Measurements from ENCODE around the gene CCNI2. TPM values are rescaled to one million over a fixed set of nuclear protein-coding genes. Genes with fewer than 3 reads are reported as not detected.

The CCNI2 gene
- total RNA-seq, 1 experiment from 2014 or later = 1.7 TPM

DNA sequence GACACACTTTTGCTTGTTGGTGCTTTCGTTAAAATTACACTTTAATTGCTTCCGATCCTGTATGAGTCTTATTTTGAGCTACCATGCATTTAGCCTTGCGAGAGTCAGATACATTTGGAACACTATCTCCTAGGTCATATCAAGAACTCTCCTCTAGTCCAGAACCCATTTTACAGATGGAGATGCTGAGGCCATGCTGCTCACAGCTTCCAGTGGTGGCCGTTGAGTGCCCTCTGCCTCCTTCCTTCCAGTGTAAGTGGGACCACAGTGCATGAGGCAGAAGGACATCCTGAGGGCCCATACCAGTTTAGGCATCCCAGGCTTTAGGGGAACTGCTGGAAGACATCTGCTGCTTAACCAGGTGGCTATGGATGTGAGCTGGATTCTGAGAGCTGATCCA is 6.9 kb downstream of the CCNI2 start:
- ChIA-PET POLR2A (interaction anchor here (0.6 to 0.7 kb wide), 2 partner anchors 12 to 100 kb away, joined by 3 read pairs; no protein-coding TSS in a partner anchor), CTCF (interaction anchor here (0.6 to 5.4 kb wide), 17 partner anchors 17 to 605 kb away, joined by 3 to 92 read pairs (median 6); partner anchors contain the start of genes KIF3A, SEPTIN8, SHROOM1 and SOWAHA)
- no peaks in the 10 kb centered on the region for H3K36me3 Mint-ChIP-seq
- no peak for TF ChIP-seq SOX15 (CRISPR knock-in tag; IDR thresholded peaks at IDR 0.05)
- no peak for TF ChIP-seq ZBTB21 (CRISPR knock-in tag; IDR thresholded peaks at IDR 0.05; ENCODE audit: borderline replicate concordance)
- no peak for TF ChIP-seq TEAD4 (CRISPR knock-in tag; IDR thresholded peaks at IDR 0.05)
- TF ChIP-seq, protein P1, sequence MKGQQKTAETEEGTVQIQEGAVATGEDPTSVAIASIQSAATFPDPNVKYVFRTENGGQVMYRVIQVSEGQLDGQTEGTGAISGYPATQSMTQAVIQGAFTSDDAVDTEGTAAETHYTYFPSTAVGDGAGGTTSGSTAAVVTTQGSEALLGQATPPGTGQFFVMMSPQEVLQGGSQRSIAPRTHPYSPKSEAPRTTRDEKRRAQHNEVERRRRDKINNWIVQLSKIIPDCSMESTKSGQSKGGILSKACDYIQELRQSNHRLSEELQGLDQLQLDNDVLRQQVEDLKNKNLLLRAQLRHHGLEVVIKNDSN (CRISPR knock-in tag; IDR thresholded peaks at IDR 0.05) = no peak
- TF ChIP-seq, protein P2, sequence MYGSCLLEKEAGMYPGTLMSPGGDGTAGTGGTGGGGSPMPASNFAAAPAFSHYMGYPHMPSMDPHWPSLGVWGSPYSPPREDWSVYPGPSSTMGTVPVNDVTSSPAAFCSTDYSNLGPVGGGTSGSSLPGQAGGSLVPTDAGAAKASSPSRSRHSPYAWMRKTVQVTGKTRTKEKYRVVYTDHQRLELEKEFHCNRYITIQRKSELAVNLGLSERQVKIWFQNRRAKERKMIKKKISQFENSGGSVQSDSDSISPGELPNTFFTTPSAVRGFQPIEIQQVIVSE (CRISPR knock-in tag; IDR thresholded peaks at IDR 0.05; ENCODE audit: borderline replicate concordance) = no peak
- TF ChIP-seq MYBL2 (CRISPR knock-in tag; IDR thresholded peaks at IDR 0.05) = no peak
- TF ChIP-seq, protein P3, sequence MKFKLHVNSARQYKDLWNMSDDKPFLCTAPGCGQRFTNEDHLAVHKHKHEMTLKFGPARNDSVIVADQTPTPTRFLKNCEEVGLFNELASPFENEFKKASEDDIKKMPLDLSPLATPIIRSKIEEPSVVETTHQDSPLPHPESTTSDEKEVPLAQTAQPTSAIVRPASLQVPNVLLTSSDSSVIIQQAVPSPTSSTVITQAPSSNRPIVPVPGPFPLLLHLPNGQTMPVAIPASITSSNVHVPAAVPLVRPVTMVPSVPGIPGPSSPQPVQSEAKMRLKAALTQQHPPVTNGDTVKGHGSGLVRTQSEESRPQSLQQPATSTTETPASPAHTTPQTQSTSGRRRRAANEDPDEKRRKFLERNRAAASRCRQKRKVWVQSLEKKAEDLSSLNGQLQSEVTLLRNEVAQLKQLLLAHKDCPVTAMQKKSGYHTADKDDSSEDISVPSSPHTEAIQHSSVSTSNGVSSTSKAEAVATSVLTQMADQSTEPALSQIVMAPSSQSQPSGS (CRISPR knock-in tag; IDR thresholded peaks at IDR 0.05; ENCODE audit: borderline replicate concordance, low read depth) = no peak
- no peak for TF ChIP-seq GRHL2 (CRISPR knock-in tag; IDR thresholded peaks at IDR 0.05; ENCODE audit: insufficient replicate concordance, severe bottlenecking)
- no peak for TF ChIP-seq KAT7 (CRISPR knock-in tag; IDR thresholded peaks at IDR 0.05; ENCODE audit: borderline replicate concordance)
- no peak for TF ChIP-seq CBFB (CRISPR knock-in tag; IDR thresholded peaks at IDR 0.05; ENCODE audit: low read depth)
- TF ChIP-seq NFYB (CRISPR knock-in tag; conservative IDR thresholded peaks at IDR 0.05; ENCODE audit: low read depth) = no peak
- ATAC-seq (no peak), DNase-seq (ENCODE audit: low spot score) (no peak)
- no peaks in the 10 kb centered on the region for H3K9me3 Mint-ChIP-seq
- H3K4me1 Mint-ChIP-seq = peaks cover 16% of the 10 kb centered on the region
- H3K27ac Mint-ChIP-seq = no peak overlapping the region
- no peak overlapping the region for H3K4me3 Mint-ChIP-seq
- H3K27me3 Mint-ChIP-seq (ENCODE audit: low read depth) = peaks cover 17% of the 10 kb centered on the region

DNA sequence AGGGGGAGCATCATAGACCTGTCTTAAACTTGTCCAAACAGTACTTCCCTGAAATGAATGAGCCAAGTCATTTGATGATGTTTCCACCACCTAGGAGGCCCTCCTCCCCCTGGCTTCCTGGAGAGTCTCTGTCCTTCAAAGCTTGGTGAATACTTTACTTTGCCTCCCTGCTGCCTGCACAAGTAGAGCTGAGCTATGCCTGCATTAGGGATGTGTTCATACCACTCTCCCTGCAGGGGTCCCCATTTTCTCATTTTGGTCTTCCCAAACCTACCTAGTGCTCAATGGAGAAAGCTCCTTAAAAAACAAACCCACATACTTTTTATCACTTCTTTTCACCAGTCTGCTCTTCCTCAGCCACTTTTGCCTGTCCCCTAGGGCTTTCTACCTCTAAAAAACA is 7.7 kb downstream of the CCNI2 start:
- POLR2A ChIA-PET = interaction anchor here (0.6 kb wide), 1 partner anchor 62 kb away, joined by 3 read pairs; no protein-coding TSS in a partner anchor
- Mint-ChIP-seq H3K9me3 (no peaks in the 10 kb centered on the region), H3K27me3 (ENCODE audit: low read depth) (peaks cover 9% of the 10 kb centered on the region), H3K4me1 (peaks cover 16% of the 10 kb centered on the region), H3K27ac (no peak overlapping the region; the same call in 1 of the 2 replicates), H3K4me3 (no peak overlapping the region), H3K36me3 (no peaks in the 10 kb centered on the region; the same call in 1 of the 2 replicates)
- ATAC-seq (peak; percentile 65), DNase-seq (ENCODE audit: low spot score) (no peak)
- TF ChIP-seq ESRRA (CRISPR knock-in tag; IDR thresholded peaks at IDR 0.05; ENCODE audit: borderline replicate concordance) (no peak), ZNF423 (CRISPR knock-in tag; IDR thresholded peaks at IDR 0.05) (peak; percentile 60; the same call in 1 of the 2 replicates), NR2C2 (CRISPR knock-in tag; IDR thresholded peaks at IDR 0.05) (no peak)
- CTCF ChIA-PET = interaction anchor here (0.6 to 5.4 kb wide), 21 partner anchors 10 to 228 kb away, joined by 3 to 92 read pairs (median 6); partner anchors contain the start of genes GDF9, KIF3A, SEPTIN8 and SOWAHA

DNA sequence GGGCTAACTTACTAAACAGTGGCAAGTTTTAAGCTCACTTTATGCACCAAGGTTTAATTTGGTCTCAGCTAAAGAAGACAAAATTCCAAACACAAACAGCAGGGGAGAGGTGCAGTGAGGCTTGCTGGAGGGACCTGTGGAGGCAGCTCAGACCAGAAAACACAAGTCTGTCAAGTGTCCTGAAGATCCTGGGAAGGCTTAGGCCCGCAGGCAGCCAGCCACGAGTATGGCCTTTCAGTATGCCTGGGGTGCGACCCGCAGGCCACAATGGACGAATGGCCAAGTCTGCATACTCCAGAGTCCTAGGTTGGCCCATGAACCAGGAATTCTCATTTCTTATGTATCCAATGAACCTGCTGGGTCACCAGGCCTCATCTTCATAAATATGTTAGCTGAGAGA is 9.3 kb downstream of the CCNI2 start:
- ATAC-seq (no peak), DNase-seq (ENCODE audit: low spot score) (no peak)
- CTCF ChIA-PET = interaction anchor here (0.9 to 5.4 kb wide), 3 partner anchors 20 to 110 kb away, joined by 3 to 92 read pairs (median 26); partner anchors contain the start of genes GDF9, SEPTIN8 and UQCRQ
- no peak overlapping the region for H3K27ac Mint-ChIP-seq
- H3K4me1 Mint-ChIP-seq = peaks cover 16% of the 10 kb centered on the region
- TF ChIP-seq ZNF671 (CRISPR knock-in tag; IDR thresholded peaks at IDR 0.05) = no peak
- TF ChIP-seq KAT7 (CRISPR knock-in tag; IDR thresholded peaks at IDR 0.05; ENCODE audit: borderline replicate concordance) = no peak
- TF ChIP-seq GTF2I (CRISPR knock-in tag; conservative IDR thresholded peaks at IDR 0.05) = no peak
- TF ChIP-seq, protein P1 (CRISPR knock-in tag; IDR thresholded peaks at IDR 0.05) = no peak
- TF ChIP-seq ZNF232 (CRISPR knock-in tag; IDR thresholded peaks at IDR 0.05) = no peak
- TF ChIP-seq NFE2L1 (CRISPR knock-in tag; IDR thresholded peaks at IDR 0.05) = no peak
- no peaks in the 10 kb centered on the region for H3K27me3 Mint-ChIP-seq (ENCODE audit: low read depth)
- POLR2A ChIA-PET = interaction anchor here (1.1 kb wide), 1 partner anchor 72 kb away, joined by 3 read pairs; no protein-coding TSS in a partner anchor
- H3K4me3 Mint-ChIP-seq = no peak overlapping the region
- H3K9me3 Mint-ChIP-seq = no peaks in the 10 kb centered on the region
- H3K36me3 Mint-ChIP-seq = no peaks in the 10 kb centered on the region; the same call in 1 of the 2 replicates

All from WTC11 (cell line).